Measurements from ENCODE around the gene ATXN1L. TPM values are rescaled to one million over a fixed set of nuclear protein-coding genes. Genes with fewer than 3 reads are reported as not detected.

Gene ATXN1L
- polyA plus RNA-seq, 1 of the 3 experiments (the other 2 are of a cell fraction), result 8.0 TPM

DNA sequence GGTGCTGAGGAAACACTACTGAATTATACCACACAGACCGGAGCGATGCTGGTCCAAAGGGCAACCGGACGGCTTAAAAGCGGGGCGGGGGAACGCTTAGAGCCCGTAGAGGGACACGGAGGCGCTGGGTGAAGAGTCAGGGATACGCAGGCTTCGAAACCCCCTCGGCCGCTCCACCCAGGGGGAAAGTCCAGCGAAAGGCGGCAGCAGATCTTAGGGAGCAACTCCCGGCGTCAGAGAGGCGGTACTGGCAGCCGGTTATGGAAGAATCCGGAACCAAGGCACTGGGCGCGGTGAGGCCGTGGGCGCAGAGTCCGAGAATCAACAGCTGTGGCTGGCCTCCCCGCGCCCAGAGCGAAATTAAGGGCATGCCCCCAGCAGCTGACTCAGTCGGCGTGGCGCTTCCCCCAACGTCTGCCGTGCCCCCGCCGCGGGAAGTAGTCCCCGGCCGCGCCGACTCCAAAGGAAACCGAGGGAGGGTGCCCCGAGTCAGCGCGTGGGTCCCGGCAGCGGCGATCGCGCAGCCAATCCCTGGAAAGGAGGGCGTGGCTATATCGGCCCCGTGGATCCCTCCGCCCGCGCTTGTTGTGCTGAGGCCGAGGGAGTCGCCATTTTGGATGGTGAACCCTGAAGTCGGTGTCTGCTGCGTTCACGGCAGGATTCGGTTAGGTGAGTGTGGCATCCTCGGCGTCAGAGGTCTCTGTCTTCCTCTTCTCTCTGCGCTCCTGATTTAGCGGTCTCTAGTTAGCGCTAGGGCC lies 49.3 kb downstream of the ATXN1L start, which contains the start of gene IST1:
Gene IST1, plus strand, starts transcription at position 611 of the 758 bp plus-strand sequence. CDS start 20,110 bp downstream, outside the sequence.
- peak within 1 kb of the TSS; percentile 90 to 94 for H3K27ac ChIP-seq (ENCODE audit: low read depth in 2 of 2, low read length in 1 of 2)
- no peaks in the 10 kb centered on the region for H3K27me3 ChIP-seq (ENCODE audit: insufficient read depth)
- H4K20me1 ChIP-seq (ENCODE audit: insufficient read depth), result peaks cover 39% of the 10 kb centered on the region
- H3F3A ChIP-seq (replicated peaks; ENCODE audit: insufficient read depth), result peaks cover 13% of the 10 kb centered on the region
- peak within 1 kb of the TSS; percentile 98 for H3K9ac ChIP-seq
- peaks cover 5 to 6% of the 10 kb centered on the region in 2 experiments; a peak in 1 of 4 replicates for H3K4me1 ChIP-seq (ENCODE audit: control insufficient read depth in 1 of 2, insufficient read depth in 2 of 2, low read depth in 1 of 2, low read length in 1 of 2)
- H3K4me3 ChIP-seq (ENCODE audit: low read depth in 2 of 2, low read length in 1 of 2), result peak within 1 kb of the TSS; percentile 69 to 94
- H3K4me2 ChIP-seq, result peak within 1 kb of the TSS; percentile 90
- H3K79me2 ChIP-seq (ENCODE audit: insufficient read depth), result peaks cover 47% of the 10 kb centered on the region
- peaks cover 0 to 19% of the 10 kb centered on the region in 2 experiments for H3K36me3 ChIP-seq (replicated peaks in 1 of 2; ENCODE audit: control insufficient read depth in 1 of 2, insufficient read depth in 2 of 2, low read length in 1 of 2)
- POLR2A ChIA-PET, result interaction anchor here (1.7 kb wide), 1 partner anchor 11 kb away, joined by 13 read pairs; the partner anchor contains the start of gene ZNF821
- peak within 1 kb of the TSS; percentile 80 for H2AFZ ChIP-seq (ENCODE audit: low read depth)
- 1% methylated on average over 20 of the region's 67 CpGs for WGBS (ENCODE audit: low lambda C conversion rate)
- no peaks in the 10 kb centered on the region for H3K9me2 ChIP-seq
- CTCF ChIA-PET, result interaction anchor here (0.7 to 8.1 kb wide), 3 partner anchors 12 to 87 kb away, joined by 3 to 59 read pairs (median 6); partner anchors contain the start of gene ZNF821
- H3K9me3 ChIP-seq, result no peaks in the 10 kb centered on the region
- DNase-seq, result peak; percentile 98
- TF ChIP-seq REST (IDR thresholded peaks at IDR 0.05; ENCODE audit: low read depth, low read length) (peak; percentile 10; the same call in 1 of the 2 replicates), FOSL2 (IDR thresholded peaks at IDR 0.05; ENCODE audit: borderline replicate concordance, low read depth) (peak; percentile 57; the same call in 1 of the 2 replicates), SIN3A (IDR thresholded peaks at IDR 0.05; ENCODE audit: borderline replicate concordance, low read depth, low read length) (peak; percentile 73; the same call in 1 of the 2 replicates), TAF1 (IDR thresholded peaks at IDR 0.05; ENCODE audit: borderline replicate concordance, low read depth, low read length) (peak; percentile 93), PBX3 (IDR thresholded peaks at IDR 0.05) (peak; percentile 80), ELF1 (IDR thresholded peaks at IDR 0.05) (peak; percentile 59; the same call in 1 of the 2 replicates), RCOR1 (IDR thresholded peaks at IDR 0.05; ENCODE audit: low read length) (peak; percentile 38; the same call in 1 of the 2 replicates), NRF1 (IDR thresholded peaks at IDR 0.05; ENCODE audit: low read depth, low read length) (peak; percentile 46), CTCF (IDR thresholded peaks at IDR 0.05) (no peak), EZH2phosphoT487 (IDR thresholded peaks at IDR 0.05; ENCODE audit: borderline replicate concordance, low read depth) (no peak), FOXJ3 (CRISPR knock-in tag; IDR thresholded peaks at IDR 0.05) (peak; percentile 45; the same call in 1 of the 2 replicates), JUND (IDR thresholded peaks at IDR 0.05) (peak; percentile 60; the same call in 1 of the 2 replicates), GATA2 (CRISPR knock-in tag; IDR thresholded peaks at IDR 0.05) (no peak), IRF3 (IDR thresholded peaks at IDR 0.05; ENCODE audit: low read depth, low read length) (no peak), YY1 (IDR thresholded peaks at IDR 0.05; ENCODE audit: low read depth) (peak; percentile 97), RAD21 (IDR thresholded peaks at IDR 0.05; ENCODE audit: low read length) (no peak), TEAD4 (IDR thresholded peaks at IDR 0.05; ENCODE audit: borderline replicate concordance, insufficient read depth) (0 out of 2 replicates have a peak, but pooled peaks have one; percentile 46), USF2 (IDR thresholded peaks at IDR 0.05; ENCODE audit: borderline replicate concordance, low read depth, low read length) (no peak), POLR2AphosphoS5 (IDR thresholded peaks at IDR 0.05; ENCODE audit: low read depth, low read length) (peak; percentile 84; the same call in 1 of the 2 replicates), EP300 (IDR thresholded peaks at IDR 0.05; ENCODE audit: borderline replicate concordance in 1 of 2, low read depth in 1 of 2, low read length in 1 of 2) (0 out of 4 replicates have a peak, but pooled peaks have one; percentile 24 to 56), FOXM1 (IDR thresholded peaks at IDR 0.05; ENCODE audit: low read depth) (no peak; the same call in 1 of the 2 replicates), MEF2A (IDR thresholded peaks at IDR 0.05; ENCODE audit: borderline replicate concordance, low read depth) (no peak), RFX5 (IDR thresholded peaks at IDR 0.05; ENCODE audit: low read length) (peak; percentile 29; the same call in 1 of the 2 replicates)

Measured in SK-N-SH (cell line).